ENCODE measurements around the gene MTA2.

The MTA2 gene

GRCh38 chr11:62545437-62546243 is 56.0 kb downstream of the MTA2 start:
- peak; percentile 99 for DNase-seq

- no peak for DNase-seq
Observed at GRCh38 chr11:62544581-62545436, 56.9 kb downstream of the MTA2 start.

- DNase-seq, result no peak
Observed at GRCh38 chr11:62543680-62544444, 57.8 kb downstream of the MTA2 start.
